Urinary bladder (tissue), 4 donors: Measurements from ENCODE around the gene INSRR. TPM values are rescaled to one million over a fixed set of nuclear protein-coding genes. Genes with fewer than 3 reads are reported as not detected.

Experiments
- DNase-seq: peaks from one replicate; pipeline ENCODE4 v3.0.0-alpha.2; 2015; ENCODE audit errors: extremely low spot score
- H3K27ac ChIP-seq: one replicate; pipeline ENCODE4 v1.5.1; 2013; ENCODE audit warnings: low read depth, mild to moderate bottlenecking, moderate library complexity
- H3K36me3 ChIP-seq: one replicate; pipeline ENCODE4 v1.6.1; 2013; ENCODE audit warnings: mild to moderate bottlenecking, moderate library complexity; ENCODE audit not compliant: insufficient read depth
- H3K4me1 ChIP-seq: one replicate; pipeline ENCODE4 v1.6.1; 2013; ENCODE audit warnings: mild to moderate bottlenecking, moderate library complexity; ENCODE audit not compliant: insufficient read depth
- H3K4me3 ChIP-seq: one replicate; pipeline ENCODE4 v1.5.1; 2013; ENCODE audit warnings: low read depth, low read length
- WGBS: extraction: QIAGEN DNeasy Blood & Tissue Kit; methylation state at CpG from one replicate; pipeline ENCODE4 v1.1.7; 2013; 5-methylcytosine and 5-hydroxymethylcytosine counted together
- polyA plus RNA-seq: library from polyadenylated mRNA; stranded (reverse); fragments of 200-250 nt; gene quantifications from one replicate; pipeline ENCODE4 v1.2.3, GENCODE V29; 2013
- total RNA-seq: library from RNA; depleted of rRNA; stranded (reverse); fragments of >200 nt; gene quantifications from one replicate; pipeline ENCODE4 v1.2.3, GENCODE V29; 2014
- donor health status: healthy with polysubstance abuse.
- donor health status: healthy.

INSRR gene
- total and polyA plus RNA-seq, 2 donors: 0.04 to 0.11 TPM

DNA sequence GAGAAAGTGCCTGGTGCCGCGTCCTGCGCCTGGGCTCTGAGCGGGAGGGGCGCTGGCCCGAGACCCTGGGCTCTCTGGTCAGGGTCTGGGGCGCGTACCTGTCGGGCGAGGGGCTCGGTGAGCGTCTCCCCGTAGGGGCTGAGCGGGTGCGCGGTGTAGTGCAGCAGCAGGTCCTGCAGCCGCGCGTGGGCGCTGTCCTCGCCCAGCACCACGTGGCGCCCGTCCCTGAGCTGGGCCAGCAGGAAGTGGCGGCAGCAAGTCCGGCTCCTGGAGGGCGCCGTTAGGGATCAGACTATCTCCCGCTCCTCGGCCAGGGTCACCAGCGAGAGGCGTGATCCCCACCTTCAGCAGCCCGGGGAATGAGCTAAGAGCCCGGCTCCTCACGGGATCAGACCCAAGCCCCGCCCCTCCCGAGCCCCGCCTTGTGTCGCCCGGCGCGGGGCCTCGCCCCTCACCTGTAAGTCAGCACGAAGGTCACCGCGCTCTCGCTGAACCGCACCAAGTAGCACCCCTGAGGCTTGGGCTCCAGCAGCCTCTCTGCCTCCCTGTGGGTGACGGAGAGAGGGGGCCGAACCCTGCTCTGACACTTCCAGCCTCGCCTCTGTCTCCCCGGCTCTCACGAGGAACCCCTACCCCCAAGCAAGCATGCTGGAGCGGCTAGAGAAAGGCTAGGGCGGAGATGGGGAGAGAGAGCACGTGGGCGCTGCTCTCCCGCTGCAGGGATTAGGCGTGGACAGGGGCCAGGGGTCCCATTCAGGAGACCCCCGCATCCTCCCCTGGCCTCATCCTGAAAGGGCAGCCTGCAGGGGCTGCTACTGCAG, 45.0 kb downstream of the INSRR start:
- 7% methylated on average over 60 of the region's 60 CpGs for WGBS
- H3K4me3 ChIP-seq: peak overlapping the region; percentile 27
- H3K4me1 ChIP-seq: no peaks in the 10 kb centered on the region
- DNase-seq: no peak
- no peak overlapping the region for H3K27ac ChIP-seq
- no peaks in the 10 kb centered on the region for H3K36me3 ChIP-seq

- no peak for DNase-seq
- no peaks in the 10 kb centered on the region for H3K4me1 ChIP-seq
- no peaks in the 10 kb centered on the region for H3K36me3 ChIP-seq
- WGBS: 50% methylated on average over 10 of the region's 10 CpGs
- peak overlapping the region; percentile 27 for H3K4me3 ChIP-seq
- H3K27ac ChIP-seq: no peak overlapping the region
Measured at GRCh38 chr1:156813298-156813697, 45.6 kb downstream of the INSRR start.

- WGBS: 97% methylated on average over 10 of the region's 10 CpGs
Measured at GRCh38 chr1:156812293-156812990, 46.5 kb downstream of the INSRR start.

DNA sequence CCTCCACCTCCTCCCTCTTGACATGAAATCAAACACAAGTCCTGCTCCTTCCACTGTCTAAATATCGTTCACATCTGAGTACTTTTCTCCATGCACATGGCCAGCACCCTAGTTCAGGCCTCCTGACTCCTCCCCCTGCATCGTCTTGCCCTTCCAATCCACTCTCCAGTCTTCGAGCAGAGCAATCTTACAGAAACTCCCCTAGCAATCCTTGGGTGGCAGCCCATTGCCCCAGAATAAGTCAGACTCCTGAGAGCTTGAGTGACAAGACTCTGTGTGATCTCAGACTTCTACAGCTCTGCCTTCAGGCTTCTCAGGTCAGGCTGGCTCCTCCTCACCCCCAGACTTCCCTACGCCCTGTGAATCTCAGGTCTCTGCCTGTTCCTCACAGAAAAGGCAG, 47.7 kb downstream of the INSRR start:
- Histone ChIP-seq H3K27ac (no peak overlapping the region), H3K36me3 (no peaks in the 10 kb centered on the region), H3K4me1 (no peaks in the 10 kb centered on the region), H3K4me3 (no peak overlapping the region)
- no peak for DNase-seq
- whole genome bisulfite sequencing: 48% methylated on average over 4 of the region's 4 CpGs

More at GRCh38 chr1:156812293-156812990, 46.5 kb downstream of the INSRR start:
- no peak overlapping the region for H3K4me3 ChIP-seq
- H3K4me1 ChIP-seq: no peaks in the 10 kb centered on the region
- DNase-seq: no peak
- H3K36me3 ChIP-seq: no peaks in the 10 kb centered on the region
- H3K27ac ChIP-seq: no peak overlapping the region

- H3K4me1 ChIP-seq: no peaks in the 10 kb centered on the region
- H3K27ac ChIP-seq: no peak overlapping the region
- 87% methylated on average over 7 of the region's 7 CpGs for WGBS
- H3K4me3 ChIP-seq: no peak overlapping the region
- no peaks in the 10 kb centered on the region for H3K36me3 ChIP-seq
- no peak for DNase-seq
Measured at GRCh38 chr1:156809711-156810366, 49.1 kb downstream of the INSRR start.

DNA sequence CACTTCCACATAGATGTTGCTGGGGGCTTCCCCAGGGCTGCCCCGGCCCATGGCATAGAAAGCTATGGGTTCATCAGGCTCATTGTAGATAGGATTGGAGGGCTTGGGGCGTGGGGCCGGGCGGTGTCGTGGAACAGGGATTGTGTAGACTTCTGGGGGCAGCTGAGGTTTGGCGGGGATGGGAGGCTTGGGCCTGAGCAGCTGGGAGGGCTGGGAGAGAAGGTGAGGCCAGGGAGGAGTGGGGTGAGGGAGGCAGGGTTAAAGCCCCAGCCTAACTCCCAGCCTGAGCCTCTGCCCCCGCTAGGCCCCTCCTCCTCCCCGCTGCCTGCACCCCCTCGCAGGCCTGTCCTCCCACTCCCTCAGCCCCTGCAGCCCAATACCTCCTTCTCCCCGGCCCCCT, 49.6 kb downstream of the INSRR start:
- Histone ChIP-seq H3K4me3 (no peak overlapping the region), H3K27ac (no peak overlapping the region), H3K36me3 (no peaks in the 10 kb centered on the region), H3K4me1 (no peaks in the 10 kb centered on the region)
- 92% methylated on average over 10 of the region's 10 CpGs for WGBS
- no peak for DNase-seq

GRCh38 chr1:156808186-156809030, 50.5 kb downstream of the INSRR start:
- Histone ChIP-seq H3K36me3 (no peaks in the 10 kb centered on the region), H3K4me3 (no peak overlapping the region), H3K4me1 (no peaks in the 10 kb centered on the region), H3K27ac (no peak overlapping the region)
- whole genome bisulfite sequencing: 91% methylated on average over 16 of the region's 16 CpGs
- DNase-seq: no peak

GRCh38 chr1:156807627-156808026, 51.3 kb downstream of the INSRR start:
- 94% methylated on average over 2 of the region's 2 CpGs for WGBS
- DNase-seq: no peak

GRCh38 chr1:156806512-156807440, 52.1 kb downstream of the INSRR start:
- no peak for DNase-seq
- Histone ChIP-seq H3K4me3 (no peak overlapping the region), H3K27ac (no peak overlapping the region), H3K4me1 (no peaks in the 10 kb centered on the region), H3K36me3 (no peaks in the 10 kb centered on the region)
- 87% methylated on average over 7 of the region's 7 CpGs for WGBS

More at GRCh38 chr1:156807627-156808026, 51.3 kb downstream of the INSRR start:
- no peak overlapping the region for H3K4me3 ChIP-seq
- H3K27ac ChIP-seq: no peak overlapping the region
- no peaks in the 10 kb centered on the region for H3K36me3 ChIP-seq
- H3K4me1 ChIP-seq: no peaks in the 10 kb centered on the region

- no peak overlapping the region for H3K4me3 ChIP-seq
- DNase-seq: peak; percentile 82
- no peaks in the 10 kb centered on the region for H3K36me3 ChIP-seq
- H3K4me1 ChIP-seq: no peaks in the 10 kb centered on the region
- WGBS: 71% methylated on average over 3 of the region's 3 CpGs
- no peak overlapping the region for H3K27ac ChIP-seq
Measured at GRCh38 chr1:156805766-156806511, 53.0 kb downstream of the INSRR start.

GRCh38 chr1:156804572-156805243, 54.2 kb downstream of the INSRR start:
- no peak overlapping the region for H3K4me3 ChIP-seq
- H3K36me3 ChIP-seq: peaks cover 4% of the 10 kb centered on the region
- no peak overlapping the region for H3K27ac ChIP-seq
- H3K4me1 ChIP-seq: no peaks in the 10 kb centered on the region
- WGBS: 71% methylated on average over 6 of the region's 6 CpGs
- no peak for DNase-seq
